ENCODE data around the gene ZNF213. TPM values are rescaled to one million over a fixed set of nuclear protein-coding genes. Genes with fewer than 3 reads are reported as not detected.

ZNF213 gene
- polyA plus RNA-seq, 1 donor from 2014 or later = 5.1 TPM

DNA sequence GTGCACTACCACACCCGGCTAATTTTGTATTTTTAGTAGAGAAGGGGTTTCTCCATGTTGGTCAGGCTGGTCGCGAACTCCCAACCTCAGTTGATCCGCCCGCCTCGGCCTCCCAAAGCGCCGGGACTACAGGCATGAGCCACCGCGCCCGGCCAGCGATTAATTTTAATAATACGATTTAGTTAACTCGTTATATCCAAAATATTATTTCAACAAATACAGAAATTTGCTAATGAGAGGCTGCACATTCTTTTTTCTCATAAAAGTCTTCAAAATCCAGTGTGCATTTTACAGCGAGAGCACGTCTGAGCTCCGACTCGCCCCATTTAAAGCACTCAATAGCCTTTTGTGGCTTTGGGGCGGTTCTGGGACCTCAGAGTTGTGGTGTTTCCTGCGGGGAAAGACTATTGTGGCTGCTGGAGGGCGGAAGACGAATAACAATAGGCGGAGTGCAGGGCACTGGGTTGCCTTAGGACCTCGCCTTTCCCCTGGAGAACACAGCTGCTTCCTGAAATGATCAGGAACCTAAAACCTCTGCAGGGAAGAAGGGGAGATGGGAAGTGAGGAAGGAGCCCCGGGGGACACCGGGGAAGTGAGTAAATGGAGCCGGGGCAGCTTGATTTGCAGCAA is 32.9 kb upstream of the ZNF213 start:
- Histone ChIP-seq H3K27ac (ENCODE audit: low read length) (no peak overlapping the region), H4K20me1 (ENCODE audit: insufficient read depth) (no peaks in the 10 kb centered on the region), H3K9me3 (ENCODE audit: low read length) (no peaks in the 10 kb centered on the region), H3K79me2 (replicated peaks; ENCODE audit: insufficient read depth, low read length) (no peaks in the 10 kb centered on the region), H3K27me3 (ENCODE audit: insufficient read depth, low read depth, low read length) (peaks cover 32% of the 10 kb centered on the region), H3K9me2 (ENCODE audit: insufficient read depth, low read length) (no peaks in the 10 kb centered on the region), H3K4me2 (ENCODE audit: low read length) (no peak overlapping the region), H2AFZ (ENCODE audit: low read depth, low read length) (no peak overlapping the region), H3K4me3 (ENCODE audit: low read length) (no peak overlapping the region), H3K9ac (ENCODE audit: low read length) (no peak overlapping the region), H3F3A (ENCODE audit: insufficient read depth, low read length, poor library complexity, severe bottlenecking) (no peaks in the 10 kb centered on the region), H3K36me3 (ENCODE audit: insufficient read depth, low read length) (no peaks in the 10 kb centered on the region)
- TF ChIP-seq EZH2 (IDR thresholded peaks at IDR 0.05; ENCODE audit: borderline replicate concordance, insufficient read depth, low read length, poor library complexity, severe bottlenecking) (no peak), POLR2AphosphoS5 (IDR thresholded peaks at IDR 0.05) (no peak), REST (IDR thresholded peaks at IDR 0.05; ENCODE audit: borderline replicate concordance) (no peak), MXI1 (conservative IDR thresholded peaks at IDR 0.05; ENCODE audit: poor library complexity, severe bottlenecking) (no peak), EP300 (conservative IDR thresholded peaks at IDR 0.05; ENCODE audit: poor library complexity, severe bottlenecking) (no peak), SMC3 (conservative IDR thresholded peaks at IDR 0.05; ENCODE audit: poor library complexity) (no peak), RAD21 (conservative IDR thresholded peaks at IDR 0.05) (no peak), TAF1 (IDR thresholded peaks at IDR 0.05; ENCODE audit: low read depth) (no peak), CTCF (IDR thresholded peaks at IDR 0.05; ENCODE audit: poor library complexity, severe bottlenecking) (no peak)

DNA sequence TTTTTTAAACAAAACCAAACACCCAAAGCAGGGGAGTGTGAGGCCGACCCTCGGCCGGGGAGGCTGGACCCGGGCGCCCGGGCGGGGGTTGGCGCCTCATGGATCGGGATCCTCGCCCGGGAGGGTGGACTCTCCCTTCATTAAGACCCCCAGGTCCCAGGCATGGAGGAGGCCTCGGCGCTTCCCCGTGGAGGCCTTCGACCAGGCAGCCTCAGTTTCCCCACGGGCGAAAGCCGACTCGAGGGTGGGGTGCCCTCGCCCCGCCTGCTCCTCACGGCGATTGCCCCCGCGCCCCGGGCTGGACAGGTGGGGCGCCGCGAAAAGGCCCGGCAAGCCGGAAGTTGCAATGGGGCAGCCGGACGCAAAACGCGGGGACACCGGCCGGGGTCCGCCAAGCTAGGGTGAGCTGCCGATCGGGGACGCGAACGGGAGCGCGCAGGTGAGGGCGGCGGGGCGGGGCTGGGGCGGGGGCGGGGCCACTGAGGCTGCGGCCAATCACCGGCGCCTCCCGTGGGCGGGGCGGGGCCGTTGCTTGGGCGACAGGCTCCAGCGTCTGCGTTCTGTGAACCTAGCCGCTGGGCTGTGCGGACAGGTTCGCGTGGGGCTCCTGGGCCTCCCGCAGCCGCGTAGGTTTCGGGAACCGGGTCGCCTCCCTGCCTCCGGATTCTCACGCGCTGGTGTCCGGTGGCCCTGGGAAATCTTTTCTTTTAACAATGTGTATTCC is 28.5 kb upstream of the ZNF213 start:
- Histone ChIP-seq H3K9me2 (ENCODE audit: insufficient read depth, low read length) (no peaks in the 10 kb centered on the region), H3F3A (ENCODE audit: insufficient read depth, low read length, poor library complexity, severe bottlenecking) (no peaks in the 10 kb centered on the region), H2AFZ (ENCODE audit: low read depth, low read length) (peak overlapping the region; percentile 87), H3K4me2 (ENCODE audit: low read length) (peak overlapping the region; percentile 76), H3K36me3 (ENCODE audit: insufficient read depth, low read length) (no peaks in the 10 kb centered on the region), H4K20me1 (ENCODE audit: insufficient read depth) (no peaks in the 10 kb centered on the region), H3K27me3 (ENCODE audit: insufficient read depth, low read depth, low read length) (no peaks in the 10 kb centered on the region), H3K9ac (ENCODE audit: low read length) (peak overlapping the region; percentile 83), H3K79me2 (replicated peaks; ENCODE audit: insufficient read depth, low read length) (no peaks in the 10 kb centered on the region), H3K9me3 (ENCODE audit: low read length) (no peaks in the 10 kb centered on the region), H3K4me3 (ENCODE audit: low read length) (peak overlapping the region; percentile 83), H3K27ac (ENCODE audit: low read length) (peak overlapping the region; percentile 66)
- TF ChIP-seq RAD21 (conservative IDR thresholded peaks at IDR 0.05) (peak; percentile 9), POLR2AphosphoS5 (IDR thresholded peaks at IDR 0.05) (peak; percentile 79), EZH2 (IDR thresholded peaks at IDR 0.05; ENCODE audit: borderline replicate concordance, insufficient read depth, low read length, poor library complexity, severe bottlenecking) (no peak), MXI1 (conservative IDR thresholded peaks at IDR 0.05; ENCODE audit: poor library complexity, severe bottlenecking) (peak; percentile 51), REST (IDR thresholded peaks at IDR 0.05; ENCODE audit: borderline replicate concordance) (peak; percentile 85), TAF1 (IDR thresholded peaks at IDR 0.05; ENCODE audit: low read depth) (peak; percentile 88), SMC3 (conservative IDR thresholded peaks at IDR 0.05; ENCODE audit: poor library complexity) (no peak), EP300 (conservative IDR thresholded peaks at IDR 0.05; ENCODE audit: poor library complexity, severe bottlenecking) (no peak), CTCF (IDR thresholded peaks at IDR 0.05; ENCODE audit: poor library complexity, severe bottlenecking) (no peak)
